ENCODE results near the gene LCOR.

GRCh38 chr10:96828609-96829008 is 3.5 kb upstream of the LCOR start:
- TF ChIP-seq CTCF (conservative IDR thresholded peaks at IDR 0.05), result no peak
- TF ChIP-seq ZFX (IDR thresholded peaks at IDR 0.05), result no peak
